WTC11 (cell line): ENCODE results near the gene TIMP2. TPM values are rescaled to one million over a fixed set of nuclear protein-coding genes. Genes with fewer than 3 reads are reported as not detected.

Source experiments
- ATF1 ChIP-seq: sonication (generic); formaldehyde crosslinking; IDR thresholded peaks from 2 replicates; pipeline ENCODE4 v1.8.1; 2023; ENCODE audit warnings: mild to moderate bottlenecking, moderate library complexity, missing genetic modification reagents
- ATF3 ChIP-seq: sonication (generic); formaldehyde crosslinking; conservative IDR thresholded peaks from 2 replicates; pipeline ENCODE4 v1.8.1; 2022; ENCODE audit warnings: mild to moderate bottlenecking, missing genetic modification reagents
- CBFB ChIP-seq: sonication (generic); formaldehyde crosslinking; IDR thresholded peaks from 2 replicates; pipeline ENCODE4 v1.8.1; 2022; ENCODE audit warnings: mild to moderate bottlenecking, low read depth, missing genetic modification reagents
- CREB1 ChIP-seq: sonication (generic); formaldehyde crosslinking; IDR thresholded peaks from 2 replicates; pipeline ENCODE4 v1.8.0; 2023; ENCODE audit warnings: mild to moderate bottlenecking, missing genetic modification reagents
- CREM ChIP-seq: sonication (generic); formaldehyde crosslinking; IDR thresholded peaks from 2 replicates; pipeline ENCODE4 v1.8.1; 2022; ENCODE audit warnings: mild to moderate bottlenecking, missing genetic modification reagents, moderate library complexity
- ELF4 ChIP-seq: sonication (generic); formaldehyde crosslinking; IDR thresholded peaks from 2 replicates; pipeline ENCODE4 v1.8.1; 2022; ENCODE audit warnings: low read depth, mild to moderate bottlenecking, moderate library complexity, missing genetic modification reagents
- EMX1 ChIP-seq: fragments of 250-450 bp; sonication (Bioruptor Pico); IDR thresholded peaks from 2 replicates; pipeline ENCODE4 v1.8.0; 2021; ENCODE audit warnings: mild to moderate bottlenecking
- ETV6 ChIP-seq: sonication (generic); formaldehyde crosslinking; IDR thresholded peaks from 2 replicates; pipeline ENCODE4 v1.8.1; 2022; ENCODE audit warnings: mild to moderate bottlenecking, missing genetic modification reagents
- FOXK1 ChIP-seq: sonication (generic); formaldehyde crosslinking; IDR thresholded peaks from 2 replicates; pipeline ENCODE4 v1.8.0; 2022; ENCODE audit warnings: mild to moderate bottlenecking, moderate library complexity, missing genetic modification reagents
- MAX ChIP-seq: sonication (generic); formaldehyde crosslinking; IDR thresholded peaks from 2 replicates; pipeline ENCODE4 v1.8.0; 2022; ENCODE audit warnings: mild to moderate bottlenecking, missing genetic modification reagents
- RORB ChIP-seq: fragments of 250-450 bp; sonication (Bioruptor Pico); IDR thresholded peaks from 2 replicates; pipeline ENCODE4 v1.9.0; 2021; ENCODE audit warnings: mild to moderate bottlenecking
- SMAD4 ChIP-seq: sonication (generic); formaldehyde crosslinking; IDR thresholded peaks from 2 replicates; pipeline ENCODE4 v1.8.0; 2022; ENCODE audit warnings: mild to moderate bottlenecking, missing genetic modification reagents
- TCF7 ChIP-seq: sonication (generic); formaldehyde crosslinking; IDR thresholded peaks from 2 replicates; pipeline ENCODE4 v1.8.0; 2022; ENCODE audit warnings: mild to moderate bottlenecking, low read depth, missing genetic modification reagents, moderate library complexity
- USF1 ChIP-seq: sonication (generic); formaldehyde crosslinking; IDR thresholded peaks from 2 replicates; pipeline ENCODE4 v1.8.0; 2022; ENCODE audit warnings: mild to moderate bottlenecking, missing genetic modification reagents
- USF2 ChIP-seq: sonication (generic); formaldehyde crosslinking; IDR thresholded peaks from 2 replicates; pipeline ENCODE4 v1.8.1; 2023; ENCODE audit warnings: mild to moderate bottlenecking, missing genetic modification reagents, moderate library complexity
- ZBTB21 ChIP-seq: sonication (generic); formaldehyde crosslinking; IDR thresholded peaks from 2 replicates; pipeline ENCODE4 v1.8.1; 2023; ENCODE audit warnings: mild to moderate bottlenecking, missing genetic modification reagents, borderline replicate concordance
- ZNF423 ChIP-seq: fragments of 250-450 bp; sonication (Bioruptor Pico); IDR thresholded peaks from 2 replicates; pipeline ENCODE4 v2.1.2; 2022; ENCODE audit warnings: mild to moderate bottlenecking, moderate library complexity
- ZNF532 ChIP-seq: fragments of 250-450 bp; sonication (Bioruptor Pico); IDR thresholded peaks from 2 replicates; pipeline ENCODE4 v1.9.0; 2021; ENCODE audit warnings: mild to moderate bottlenecking, borderline replicate concordance
- total RNA-seq: library from RNA; stranded (reverse); gene quantifications from 3 replicates; pipeline ENCODE4 v1.2.3, GENCODE V29; 2021
- TF ChIP-seq, protein P1 (sequence below): sonication (generic); formaldehyde crosslinking; IDR thresholded peaks from 2 replicates; pipeline ENCODE4 v1.8.1; 2023; ENCODE audit warnings: mild to moderate bottlenecking, moderate library complexity, missing genetic modification reagents
- TF ChIP-seq, protein P2 (sequence below): sonication (generic); formaldehyde crosslinking; IDR thresholded peaks from 2 replicates; pipeline ENCODE4 v1.8.0; 2023; ENCODE audit warnings: missing genetic modification reagents, mild to moderate bottlenecking, borderline replicate concordance
- TF ChIP-seq, protein P3 (sequence below): sonication (generic); formaldehyde crosslinking; IDR thresholded peaks from 2 replicates; pipeline ENCODE4 v1.8.0; 2023; ENCODE audit warnings: mild to moderate bottlenecking, missing genetic modification reagents

TIMP2 gene
- total RNA-seq, 1 experiment from 2014 or later, result 37.1 TPM

DNA sequence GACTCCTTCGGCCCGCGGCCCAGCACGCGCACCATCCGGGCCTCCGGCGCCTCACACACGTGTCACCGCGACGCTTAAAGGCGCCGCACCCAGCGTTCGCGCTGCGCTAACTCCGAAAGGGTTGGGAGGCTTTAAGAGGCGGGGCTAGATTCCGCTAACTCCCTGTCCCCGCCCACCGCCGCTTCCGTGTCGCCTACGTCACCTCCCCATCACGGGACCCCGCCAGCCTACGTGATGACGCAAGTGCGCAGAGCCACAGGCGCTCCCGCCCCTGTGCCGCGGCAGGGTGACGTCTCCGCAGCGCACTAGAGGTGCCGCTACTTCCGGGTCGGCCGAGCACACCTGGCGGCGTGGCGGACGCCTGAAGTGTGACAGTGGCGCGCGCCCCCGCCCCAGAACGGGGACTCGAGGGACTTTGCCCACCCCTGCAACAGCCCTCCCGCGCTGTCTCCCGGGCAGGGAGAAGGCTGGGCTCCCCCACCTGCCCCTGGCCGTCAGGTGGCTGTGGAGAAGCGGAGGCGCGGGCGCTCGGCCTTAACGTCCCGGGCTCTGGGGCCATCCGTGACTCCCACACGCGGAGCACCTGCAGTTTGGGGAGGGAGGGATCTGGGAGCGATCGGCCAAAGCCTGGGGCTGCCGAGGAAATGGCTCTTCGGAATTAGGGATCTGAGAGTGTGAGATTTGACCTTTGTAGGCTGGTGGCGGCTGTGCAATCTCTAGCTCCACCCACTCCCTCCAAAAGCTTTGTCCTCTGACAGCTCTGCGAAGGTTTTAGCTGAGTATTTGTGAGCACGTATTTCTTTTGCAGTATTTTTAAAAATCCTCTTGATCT lies 84.2 kb downstream of the TIMP2 start, which contains the start of gene USP36 (continued):
- TF ChIP-seq, protein P1, sequence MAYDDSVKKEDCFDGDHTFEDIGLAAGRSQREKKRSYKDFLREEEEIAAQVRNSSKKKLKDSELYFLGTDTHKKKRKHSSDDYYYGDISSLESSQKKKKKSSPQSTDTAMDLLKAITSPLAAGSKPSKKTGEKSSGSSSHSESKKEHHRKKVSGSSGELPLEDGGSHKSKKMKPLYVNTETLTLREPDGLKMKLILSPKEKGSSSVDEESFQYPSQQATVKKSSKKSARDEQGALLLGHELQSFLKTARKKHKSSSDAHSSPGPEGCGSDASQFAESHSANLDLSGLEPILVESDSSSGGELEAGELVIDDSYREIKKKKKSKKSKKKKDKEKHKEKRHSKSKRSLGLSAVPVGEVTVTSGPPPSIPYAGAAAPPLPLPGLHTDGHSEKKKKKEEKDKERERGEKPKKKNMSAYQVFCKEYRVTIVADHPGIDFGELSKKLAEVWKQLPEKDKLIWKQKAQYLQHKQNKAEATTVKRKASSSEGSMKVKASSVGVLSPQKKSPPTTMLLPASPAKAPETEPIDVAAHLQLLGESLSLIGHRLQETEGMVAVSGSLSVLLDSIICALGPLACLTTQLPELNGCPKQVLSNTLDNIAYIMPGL (CRISPR knock-in tag), result peak; percentile 66; the same call in 1 of the 2 replicates
- TF ChIP-seq EMX1 (CRISPR knock-in tag), result no peak
- peak; percentile 95 for TF ChIP-seq CREM (CRISPR knock-in tag)
- TF ChIP-seq TCF7 (CRISPR knock-in tag), result 0 out of 2 replicates have a peak, but pooled peaks have one; percentile 16
- peak; percentile 94 for TF ChIP-seq MAX (CRISPR knock-in tag)
- peak; percentile 92 for TF ChIP-seq USF2
- TF ChIP-seq, protein P2, sequence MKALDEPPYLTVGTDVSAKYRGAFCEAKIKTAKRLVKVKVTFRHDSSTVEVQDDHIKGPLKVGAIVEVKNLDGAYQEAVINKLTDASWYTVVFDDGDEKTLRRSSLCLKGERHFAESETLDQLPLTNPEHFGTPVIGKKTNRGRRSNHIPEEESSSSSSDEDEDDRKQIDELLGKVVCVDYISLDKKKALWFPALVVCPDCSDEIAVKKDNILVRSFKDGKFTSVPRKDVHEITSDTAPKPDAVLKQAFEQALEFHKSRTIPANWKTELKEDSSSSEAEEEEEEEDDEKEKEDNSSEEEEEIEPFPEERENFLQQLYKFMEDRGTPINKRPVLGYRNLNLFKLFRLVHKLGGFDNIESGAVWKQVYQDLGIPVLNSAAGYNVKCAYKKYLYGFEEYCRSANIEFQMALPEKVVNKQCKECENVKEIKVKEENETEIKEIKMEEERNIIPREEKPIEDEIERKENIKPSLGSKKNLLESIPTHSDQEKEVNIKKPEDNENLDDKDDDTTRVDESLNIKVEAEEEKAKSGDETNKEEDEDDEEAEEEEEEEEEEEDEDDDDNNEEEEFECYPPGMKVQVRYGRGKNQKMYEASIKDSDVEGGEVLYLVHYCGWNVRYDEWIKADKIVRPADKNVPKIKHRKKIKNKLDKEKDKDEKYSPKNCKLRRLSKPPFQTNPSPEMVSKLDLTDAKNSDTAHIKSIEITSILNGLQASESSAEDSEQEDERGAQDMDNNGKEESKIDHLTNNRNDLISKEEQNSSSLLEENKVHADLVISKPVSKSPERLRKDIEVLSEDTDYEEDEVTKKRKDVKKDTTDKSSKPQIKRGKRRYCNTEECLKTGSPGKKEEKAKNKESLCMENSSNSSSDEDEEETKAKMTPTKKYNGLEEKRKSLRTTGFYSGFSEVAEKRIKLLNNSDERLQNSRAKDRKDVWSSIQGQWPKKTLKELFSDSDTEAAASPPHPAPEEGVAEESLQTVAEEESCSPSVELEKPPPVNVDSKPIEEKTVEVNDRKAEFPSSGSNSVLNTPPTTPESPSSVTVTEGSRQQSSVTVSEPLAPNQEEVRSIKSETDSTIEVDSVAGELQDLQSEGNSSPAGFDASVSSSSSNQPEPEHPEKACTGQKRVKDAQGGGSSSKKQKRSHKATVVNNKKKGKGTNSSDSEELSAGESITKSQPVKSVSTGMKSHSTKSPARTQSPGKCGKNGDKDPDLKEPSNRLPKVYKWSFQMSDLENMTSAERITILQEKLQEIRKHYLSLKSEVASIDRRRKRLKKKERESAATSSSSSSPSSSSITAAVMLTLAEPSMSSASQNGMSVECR (CRISPR knock-in tag), result 0 out of 2 replicates have a peak, but pooled peaks have one; percentile 73
- peak; percentile 94; the same call in 1 of the 2 replicates for TF ChIP-seq FOXK1 (CRISPR knock-in tag)
- TF ChIP-seq RORB (CRISPR knock-in tag), result no peak
- TF ChIP-seq ZBTB21 (CRISPR knock-in tag), result peak; percentile 99
- peak; percentile 75; the same call in 1 of the 2 replicates for TF ChIP-seq CBFB (CRISPR knock-in tag)
- no peak for TF ChIP-seq ATF1 (CRISPR knock-in tag)
- TF ChIP-seq ELF4 (CRISPR knock-in tag), result peak; percentile 22; the same call in 1 of the 2 replicates
- TF ChIP-seq CREB1 (CRISPR knock-in tag), result peak; percentile 86; the same call in 1 of the 2 replicates
- peak; percentile 43; the same call in 1 of the 2 replicates for TF ChIP-seq ETV6 (CRISPR knock-in tag)
- TF ChIP-seq ZNF423 (CRISPR knock-in tag), result peak; percentile 17; the same call in 1 of the 2 replicates
- no peak for TF ChIP-seq SMAD4 (CRISPR knock-in tag)
- TF ChIP-seq ATF3 (CRISPR knock-in tag), result no peak; the same call in 1 of the 2 replicates
- peak; percentile 87 for TF ChIP-seq USF1 (CRISPR knock-in tag)
- TF ChIP-seq, protein P3, sequence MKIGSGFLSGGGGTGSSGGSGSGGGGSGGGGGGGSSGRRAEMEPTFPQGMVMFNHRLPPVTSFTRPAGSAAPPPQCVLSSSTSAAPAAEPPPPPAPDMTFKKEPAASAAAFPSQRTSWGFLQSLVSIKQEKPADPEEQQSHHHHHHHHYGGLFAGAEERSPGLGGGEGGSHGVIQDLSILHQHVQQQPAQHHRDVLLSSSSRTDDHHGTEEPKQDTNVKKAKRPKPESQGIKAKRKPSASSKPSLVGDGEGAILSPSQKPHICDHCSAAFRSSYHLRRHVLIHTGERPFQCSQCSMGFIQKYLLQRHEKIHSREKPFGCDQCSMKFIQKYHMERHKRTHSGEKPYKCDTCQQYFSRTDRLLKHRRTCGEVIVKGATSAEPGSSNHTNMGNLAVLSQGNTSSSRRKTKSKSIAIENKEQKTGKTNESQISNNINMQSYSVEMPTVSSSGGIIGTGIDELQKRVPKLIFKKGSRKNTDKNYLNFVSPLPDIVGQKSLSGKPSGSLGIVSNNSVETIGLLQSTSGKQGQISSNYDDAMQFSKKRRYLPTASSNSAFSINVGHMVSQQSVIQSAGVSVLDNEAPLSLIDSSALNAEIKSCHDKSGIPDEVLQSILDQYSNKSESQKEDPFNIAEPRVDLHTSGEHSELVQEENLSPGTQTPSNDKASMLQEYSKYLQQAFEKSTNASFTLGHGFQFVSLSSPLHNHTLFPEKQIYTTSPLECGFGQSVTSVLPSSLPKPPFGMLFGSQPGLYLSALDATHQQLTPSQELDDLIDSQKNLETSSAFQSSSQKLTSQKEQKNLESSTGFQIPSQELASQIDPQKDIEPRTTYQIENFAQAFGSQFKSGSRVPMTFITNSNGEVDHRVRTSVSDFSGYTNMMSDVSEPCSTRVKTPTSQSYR (CRISPR knock-in tag), result 0 out of 2 replicates have a peak, but pooled peaks have one; percentile 3
- TF ChIP-seq ZNF532 (CRISPR knock-in tag), result no peak
